ENCODE results near the gene CLDN24. TPM values are rescaled to one million over a fixed set of nuclear protein-coding genes. Genes with fewer than 3 reads are reported as not detected.
A peak's percentile ranks its signal among the peaks of the same experiment; 100 is the strongest.

The CLDN24 gene
- total and polyA plus RNA-seq, 2 experiments from 2014 or later: 0.94 TPM; not detected in 1

GRCh38 chr4:183360161-183360919, 38.1 kb upstream of the CLDN24 start:
- Histone ChIP-seq H3K79me2 (no peaks in the 10 kb centered on the region), H3K36me3 (replicated peaks; ENCODE audit: insufficient read depth, low read depth) (no peaks in the 10 kb centered on the region), H3K9me3 (ENCODE audit: low read depth) (no peaks in the 10 kb centered on the region), H3K4me1 (ENCODE audit: insufficient read depth) (peaks cover 4% of the 10 kb centered on the region), H2AFZ (no peak overlapping the region), H3K4me3 (no peak overlapping the region), H3K27me3 (no peaks in the 10 kb centered on the region), H3K9me2 (replicated peaks; ENCODE audit: insufficient read depth) (no peaks in the 10 kb centered on the region), H3K4me2 (no peak overlapping the region), H3K27ac (peak overlapping the region; percentile 9), H4K20me1 (ENCODE audit: insufficient read depth, poor library complexity, severe bottlenecking) (no peaks in the 10 kb centered on the region)
- 63% methylated on average over 11 of the region's 11 CpGs for WGBS (ENCODE audit: low lambda C conversion rate, missing lambda C conversion rate)
- TF ChIP-seq EZH2phosphoT487 (IDR thresholded peaks at IDR 0.05; ENCODE audit: low read depth, severe bottlenecking, unreplicated experiment): no peak
- no peak for TF ChIP-seq CTCF (IDR thresholded peaks at IDR 0.05; ENCODE audit: poor library complexity)
- TF ChIP-seq EZH2 (IDR thresholded peaks at IDR 0.05; ENCODE audit: borderline replicate concordance): no peak
- no peak for DNase-seq (ENCODE audit: low spot score)

GRCh38 chr4:183358215-183358755, 36.1 kb upstream of the CLDN24 start:
- Histone ChIP-seq H3K79me2 (no peaks in the 10 kb centered on the region), H3K4me3 (no peak overlapping the region), H3K4me1 (ENCODE audit: insufficient read depth) (no peaks in the 10 kb centered on the region), H3K9me3 (ENCODE audit: low read depth) (no peaks in the 10 kb centered on the region), H4K20me1 (ENCODE audit: insufficient read depth, poor library complexity, severe bottlenecking) (no peaks in the 10 kb centered on the region), H3K4me2 (no peak overlapping the region), H3K27ac (no peak overlapping the region), H2AFZ (no peak overlapping the region), H3K36me3 (replicated peaks; ENCODE audit: insufficient read depth, low read depth) (no peaks in the 10 kb centered on the region), H3K27me3 (no peaks in the 10 kb centered on the region), H3K9me2 (replicated peaks; ENCODE audit: insufficient read depth) (no peaks in the 10 kb centered on the region)
- 93% methylated on average over 13 of the region's 13 CpGs for WGBS (ENCODE audit: low lambda C conversion rate, missing lambda C conversion rate)
- no peak for TF ChIP-seq EZH2phosphoT487 (IDR thresholded peaks at IDR 0.05; ENCODE audit: low read depth, severe bottlenecking, unreplicated experiment)
- no peak for TF ChIP-seq EZH2 (IDR thresholded peaks at IDR 0.05; ENCODE audit: borderline replicate concordance)
- no peak for TF ChIP-seq CTCF (IDR thresholded peaks at IDR 0.05; ENCODE audit: poor library complexity)
- DNase-seq (ENCODE audit: low spot score): no peak

- 95% methylated on average over 19 of the region's 20 CpGs for WGBS (ENCODE audit: low lambda C conversion rate, missing lambda C conversion rate)
- Histone ChIP-seq H2AFZ (no peak overlapping the region), H3K4me3 (no peak overlapping the region), H3K9me2 (replicated peaks; ENCODE audit: insufficient read depth) (no peaks in the 10 kb centered on the region), H3K4me1 (ENCODE audit: insufficient read depth) (no peaks in the 10 kb centered on the region), H3K36me3 (replicated peaks; ENCODE audit: insufficient read depth, low read depth) (no peaks in the 10 kb centered on the region), H3K4me2 (no peak overlapping the region), H3K9me3 (ENCODE audit: low read depth) (no peaks in the 10 kb centered on the region), H3K79me2 (no peaks in the 10 kb centered on the region), H3K27me3 (no peaks in the 10 kb centered on the region), H4K20me1 (ENCODE audit: insufficient read depth, poor library complexity, severe bottlenecking) (no peaks in the 10 kb centered on the region), H3K27ac (no peak overlapping the region)
- DNase-seq (ENCODE audit: low spot score): no peak
- TF ChIP-seq EZH2 (IDR thresholded peaks at IDR 0.05; ENCODE audit: borderline replicate concordance) (no peak), CTCF (IDR thresholded peaks at IDR 0.05; ENCODE audit: poor library complexity) (no peak), EZH2phosphoT487 (IDR thresholded peaks at IDR 0.05; ENCODE audit: low read depth, severe bottlenecking, unreplicated experiment) (no peak)
These were observed 34.9 kb upstream of the CLDN24 start for GRCh38 chr4:183356931-183357675.
